DMS114 treated with DMSO at 0.1 percent for 48 hours (cell line): ENCODE measurements around the gene TCF7.
A peak's percentile ranks its signal among the peaks of the same experiment; 100 is the strongest.

Experiments
- DNase-seq: peaks from one replicate; lab custom pipeline; 2025; ENCODE audit not compliant: unreplicated experiment; lab: John Stamatoyannopoulos, UW

The TCF7 gene

DNA sequence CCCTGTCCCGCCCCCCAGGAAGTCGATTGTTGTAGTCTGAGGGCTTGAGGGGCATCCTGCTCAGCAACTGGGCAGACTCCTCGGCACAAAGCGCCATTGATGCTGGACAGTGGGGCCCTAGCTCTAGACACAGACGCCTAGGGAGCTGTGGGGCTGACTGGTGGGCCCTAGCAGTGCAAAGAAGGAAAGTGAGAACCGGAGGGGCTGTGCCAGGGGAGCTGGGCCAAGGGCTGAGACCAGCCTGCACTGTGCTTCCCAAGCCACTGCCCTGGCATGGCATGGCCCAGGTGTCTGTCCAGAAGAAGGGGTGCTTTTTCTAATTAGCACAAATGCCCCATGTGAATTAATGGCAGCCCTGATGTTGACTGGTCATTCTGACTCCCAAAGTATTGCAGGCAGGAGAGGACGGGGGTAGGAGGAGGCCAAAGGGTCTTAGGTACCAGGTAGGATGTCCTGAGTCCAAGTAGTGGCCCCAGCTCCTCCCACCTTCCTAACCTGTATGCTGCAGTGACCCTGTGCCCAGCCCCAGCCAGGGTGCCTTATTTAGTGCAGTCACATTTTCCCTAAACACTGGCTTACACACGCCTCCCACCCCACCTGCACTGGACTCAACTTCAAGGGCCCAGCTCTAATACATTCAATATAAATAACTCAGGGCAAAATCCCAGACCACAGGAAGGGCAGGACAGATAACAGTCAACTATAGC lies 15.9 kb downstream of the TCF7 start:
- no peak for DNase-seq

DNA sequence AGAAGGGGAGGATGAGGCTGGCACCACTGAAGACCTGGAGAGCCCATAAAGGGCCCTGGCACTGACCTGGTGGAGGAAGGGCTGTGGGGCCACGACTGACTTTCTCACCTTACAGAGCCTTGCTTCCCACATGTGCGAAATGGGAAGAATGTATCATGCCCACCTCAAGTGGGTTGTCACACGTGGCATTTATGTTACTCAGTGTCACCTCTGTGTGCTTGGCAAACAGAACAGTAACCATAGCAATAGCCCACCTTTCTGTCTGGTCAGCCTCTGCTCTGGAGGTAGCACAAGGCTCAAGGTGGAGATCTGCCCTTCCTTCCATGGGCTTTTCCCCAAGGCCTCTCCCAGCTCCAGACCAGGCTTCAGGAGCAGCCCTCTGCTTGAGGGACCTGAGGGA lies 16.7 kb downstream of the TCF7 start:
- DNase-seq: no peak

DNA sequence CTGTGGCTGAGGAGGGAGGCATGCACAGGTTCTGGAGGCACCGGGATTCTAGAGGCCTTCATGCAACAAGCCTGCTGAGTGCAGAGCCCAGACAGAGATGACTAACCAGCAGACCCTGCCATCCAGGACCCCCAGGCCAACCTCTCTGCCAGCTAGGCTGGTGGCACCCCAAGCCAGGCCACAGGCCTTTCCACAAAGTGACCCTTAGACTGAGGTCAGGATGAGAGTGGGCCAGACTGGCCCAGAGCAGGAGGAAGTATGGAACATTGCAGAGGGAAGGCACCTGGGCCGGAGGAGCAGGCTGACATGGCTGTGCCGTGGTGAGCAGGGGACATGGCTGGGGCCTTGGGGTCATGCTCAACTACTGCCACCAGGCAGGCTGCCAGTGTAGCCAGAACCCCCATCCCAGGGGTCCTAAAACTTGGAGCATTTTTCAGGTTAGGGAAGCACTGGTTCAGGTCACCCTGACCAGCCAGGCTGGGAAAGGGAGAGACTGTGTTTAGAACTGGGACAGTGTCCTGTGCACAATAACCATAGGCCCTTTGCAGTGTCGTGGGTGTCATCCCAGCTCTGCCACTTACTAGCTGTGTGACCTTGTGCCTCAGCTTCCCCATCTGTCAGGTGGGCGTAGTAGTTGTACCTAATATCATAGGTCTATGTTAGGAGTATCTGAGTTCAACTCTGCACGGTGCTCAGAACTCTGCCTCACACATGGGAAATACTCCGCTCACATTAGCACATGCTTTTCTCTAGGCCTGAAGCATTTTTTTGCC lies 17.3 kb downstream of the TCF7 start:
- no peak for DNase-seq

DNA sequence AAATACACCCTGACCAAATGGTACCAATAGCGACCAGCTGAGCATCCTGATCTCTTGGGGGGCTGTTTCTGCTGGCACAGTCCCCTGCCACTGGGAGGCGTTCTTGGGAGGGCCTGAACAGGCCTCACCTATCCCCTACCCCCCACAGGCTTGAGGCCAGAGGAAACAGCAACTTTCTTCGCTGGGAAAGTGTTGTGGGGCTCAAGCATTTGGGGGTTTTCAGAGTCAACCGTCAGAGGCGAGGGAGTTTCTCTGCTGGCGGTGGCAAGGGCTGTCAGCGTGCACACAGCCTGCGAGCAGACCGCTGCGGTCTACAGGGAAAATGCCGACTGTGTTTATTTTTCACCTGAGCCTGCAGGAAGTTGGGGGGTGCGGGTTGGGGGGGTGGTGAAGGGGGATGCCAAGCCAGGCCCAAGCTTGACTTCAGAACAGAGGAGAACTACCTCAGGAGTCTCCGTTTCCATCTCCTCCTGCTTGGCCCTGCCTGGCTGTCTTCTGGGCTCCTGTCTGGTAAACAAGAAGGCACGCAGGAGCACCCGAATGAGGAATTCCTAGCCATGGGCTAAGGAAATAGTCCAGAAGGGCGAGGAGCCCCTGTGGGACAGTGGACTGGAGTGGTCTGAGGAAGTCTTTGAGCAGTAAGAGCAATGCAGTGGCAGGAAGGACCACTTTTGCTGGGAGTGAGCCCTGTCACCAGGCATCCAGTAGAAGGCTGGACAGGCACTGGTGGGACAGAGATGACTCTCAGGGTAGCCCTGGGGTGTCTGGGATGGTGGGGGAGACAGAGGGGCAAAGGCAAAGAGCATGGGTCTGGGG lies 18.1 kb downstream of the TCF7 start:
- DNase-seq: no peak

DNA sequence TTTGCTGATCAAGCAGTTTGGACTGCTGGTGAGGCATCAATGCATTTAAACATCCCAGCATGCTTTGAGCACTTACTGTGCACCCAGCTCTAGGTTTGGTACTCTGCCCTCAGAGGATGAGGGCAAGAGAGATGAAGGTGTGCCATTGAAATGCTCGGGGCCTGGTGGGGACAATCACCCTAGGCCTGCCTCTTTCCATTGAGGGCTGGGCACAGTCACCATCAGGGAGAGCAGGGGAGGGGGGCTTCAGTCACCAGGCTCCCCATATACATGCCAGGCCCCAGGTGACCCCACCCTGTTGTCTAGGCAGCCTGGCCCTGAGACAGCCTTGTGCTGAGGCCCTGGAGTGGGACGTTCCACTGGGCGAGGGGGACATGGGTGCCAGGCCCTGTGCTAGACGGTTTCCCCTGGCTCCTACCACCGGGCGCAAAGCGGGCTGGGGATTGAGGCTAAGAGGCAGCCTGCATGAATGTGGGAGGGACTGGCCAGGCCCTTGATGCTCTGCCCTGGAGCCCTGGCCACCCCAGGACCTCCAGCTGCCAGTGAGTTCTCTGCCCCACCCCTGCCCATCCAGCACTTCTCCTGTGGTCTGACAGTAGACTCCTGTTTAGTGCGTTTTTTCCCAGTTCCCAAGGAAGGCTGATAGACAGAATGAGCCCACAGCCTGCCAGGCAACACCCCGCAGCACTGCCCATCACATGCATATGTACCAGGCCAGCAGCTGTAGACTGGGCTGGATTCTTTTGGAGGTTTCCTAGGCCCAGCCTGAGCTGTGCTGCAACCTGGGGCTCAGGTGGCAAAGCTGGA lies 18.9 kb downstream of the TCF7 start:
- DNase-seq: no peak

DNA sequence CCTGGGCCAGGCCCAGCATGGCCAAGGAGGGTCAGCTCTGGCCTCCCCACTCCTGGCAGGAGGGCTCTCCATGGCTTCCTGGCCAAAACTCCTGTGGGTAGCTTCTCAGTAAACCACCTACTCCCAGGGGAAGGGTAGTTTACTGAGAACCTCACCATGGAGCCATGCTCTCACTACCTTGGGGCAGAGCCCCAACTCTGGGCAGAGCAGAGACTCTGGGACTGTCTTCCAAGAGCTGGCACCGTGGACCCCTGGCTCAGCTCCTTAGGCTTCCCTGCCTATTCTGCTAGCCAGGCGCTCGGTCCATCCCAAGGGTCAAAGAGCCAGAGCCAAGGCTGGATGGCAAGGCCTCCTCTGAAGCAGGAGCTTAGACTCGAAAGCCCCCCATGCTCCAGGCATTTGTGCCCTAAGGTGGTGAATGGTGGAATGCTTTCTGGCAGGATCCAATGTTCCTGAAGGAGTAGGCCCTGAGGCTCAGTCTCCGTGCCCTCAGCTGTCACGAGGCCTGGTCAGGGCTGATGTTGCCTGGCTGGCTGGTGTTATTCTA lies 19.6 kb downstream of the TCF7 start:
- no peak for DNase-seq

DNA sequence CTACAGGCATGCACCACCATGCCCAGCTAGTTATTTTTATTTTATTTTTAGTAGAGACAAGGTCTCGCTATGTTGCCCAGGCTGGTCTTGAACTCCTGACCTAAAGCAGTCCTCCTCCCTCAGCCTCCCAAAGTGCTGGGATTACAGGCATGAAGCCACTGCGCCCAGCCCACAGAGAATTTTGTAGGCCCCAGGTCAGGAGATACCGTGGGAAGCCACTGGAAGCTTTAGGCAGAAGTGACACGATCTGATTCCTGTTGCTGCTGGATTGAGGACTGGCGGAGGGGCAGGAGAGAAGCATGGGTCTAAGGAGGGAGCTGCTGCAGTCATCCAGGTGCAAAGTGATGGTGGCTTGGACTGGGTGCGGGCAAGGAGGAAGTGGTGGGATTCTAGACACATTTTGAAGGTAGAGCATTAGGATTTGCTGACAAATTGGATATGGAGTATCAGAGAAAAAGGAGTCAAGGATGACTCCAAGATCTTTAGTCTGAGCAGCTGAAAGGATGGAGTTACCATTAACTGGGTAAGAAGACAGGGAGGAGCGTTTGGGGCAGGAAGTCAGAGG lies 20.7 kb downstream of the TCF7 start:
- DNase-seq: no peak

DNA sequence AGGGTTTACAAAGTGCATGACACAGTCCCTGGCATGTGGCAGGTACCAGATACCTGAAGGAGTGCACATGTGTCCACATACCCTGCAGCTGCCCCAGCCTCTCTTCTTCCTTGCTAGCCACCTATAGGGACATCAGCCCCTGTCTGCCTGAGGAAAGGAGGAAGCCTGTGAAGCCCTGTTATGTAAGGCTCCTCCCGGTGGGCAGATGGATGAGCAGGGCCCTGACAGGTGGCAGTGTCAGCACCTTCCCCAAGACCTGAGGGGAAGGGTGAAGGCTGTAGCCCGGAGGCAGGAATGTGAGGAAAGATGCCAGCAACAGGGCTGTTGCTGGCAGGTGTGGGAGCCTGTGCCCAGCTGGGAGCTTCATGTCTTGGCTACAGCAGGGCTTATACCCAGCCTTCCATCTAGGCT lies 21.7 kb downstream of the TCF7 start:
- no peak for DNase-seq

DNA sequence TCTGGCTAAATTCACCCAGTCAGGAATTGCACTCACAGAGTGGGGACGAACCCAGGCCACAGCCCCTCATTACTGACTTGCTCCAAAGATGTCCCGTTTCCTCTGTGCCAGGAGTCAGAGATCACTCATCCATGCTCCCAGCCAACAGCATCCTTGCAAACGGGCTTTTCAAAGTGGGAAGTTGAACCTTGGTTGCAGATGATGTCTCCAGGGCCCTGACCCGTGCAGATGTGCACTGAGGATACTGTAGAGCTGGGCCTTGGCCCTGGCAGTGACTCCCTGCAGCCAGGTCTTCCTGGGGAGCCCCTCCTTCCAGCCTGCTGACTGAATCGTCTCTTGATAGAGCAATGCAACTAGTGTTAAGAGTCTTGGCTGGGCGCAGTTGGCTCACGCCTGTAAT lies 22.3 kb downstream of the TCF7 start:
- DNase-seq: no peak

DNA sequence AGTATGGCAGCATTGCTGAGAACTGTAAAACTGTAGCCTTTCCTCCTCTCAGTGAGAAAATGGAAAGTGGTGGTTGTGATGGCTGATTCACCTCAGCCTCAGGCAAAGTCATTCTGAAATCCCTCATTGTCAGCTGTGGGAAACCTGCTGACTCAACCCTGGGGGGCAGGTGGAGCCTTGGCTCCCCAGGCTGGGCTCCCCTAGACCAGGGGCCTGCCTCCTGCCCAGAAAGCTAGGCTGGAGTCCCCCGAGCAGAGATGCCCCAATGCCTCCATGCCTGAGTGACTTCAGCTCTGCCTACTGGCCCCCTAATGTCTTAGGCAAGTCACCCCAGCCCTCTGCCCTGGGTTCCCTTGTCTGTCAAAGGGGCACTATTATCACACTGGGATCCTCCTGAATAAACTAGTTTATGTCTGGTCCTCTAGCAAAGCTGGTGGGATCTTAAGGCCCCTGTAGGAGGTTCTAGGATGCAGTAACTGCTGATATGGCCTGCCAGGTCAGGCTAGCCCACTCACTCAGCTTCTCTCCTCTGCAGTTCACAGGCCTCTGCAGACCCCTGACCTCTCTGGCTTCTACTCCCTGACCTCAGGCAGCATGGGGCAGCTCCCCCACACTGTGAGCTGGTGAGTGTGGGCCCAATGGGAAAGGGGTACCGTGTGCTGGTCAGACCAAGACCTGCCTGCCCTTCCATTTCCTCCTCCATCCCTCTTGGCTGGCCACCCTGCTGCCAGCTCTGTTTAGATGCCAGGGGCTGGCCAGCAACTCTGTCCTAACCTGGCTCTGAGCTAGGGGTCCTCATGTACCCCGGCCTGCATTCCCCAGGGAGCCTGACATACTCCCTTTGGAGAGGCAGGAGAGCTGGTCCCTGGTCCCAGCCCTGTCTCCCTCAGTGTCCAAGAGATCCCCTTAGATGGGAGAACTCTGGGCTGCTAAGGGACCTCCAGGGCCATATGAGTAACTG lies 24.2 kb downstream of the TCF7 start:
- DNase-seq: no peak

DNA sequence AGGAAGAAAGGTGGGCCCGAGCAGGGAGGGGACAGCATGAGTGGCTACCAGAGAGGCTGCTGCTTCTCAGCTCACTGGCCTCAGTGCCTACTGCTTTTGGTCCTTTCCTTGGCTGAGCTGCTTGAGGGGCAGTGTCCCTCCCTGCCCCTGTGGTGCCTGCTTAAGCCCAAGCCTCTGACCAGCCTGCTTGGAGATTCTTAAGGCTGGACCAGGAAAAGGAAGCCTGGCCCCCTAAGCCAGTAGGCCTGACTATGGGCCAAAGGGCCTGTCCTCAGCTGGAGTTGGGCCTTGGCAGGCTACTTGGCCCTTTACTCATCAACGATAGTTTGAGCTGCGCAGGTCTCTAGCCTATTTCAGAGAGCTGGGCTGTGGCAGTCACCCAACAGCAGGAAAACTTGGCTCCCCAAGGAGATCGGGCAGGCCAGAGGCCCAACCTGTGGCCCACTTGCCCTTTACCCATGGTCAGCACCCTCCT lies 24.9 kb downstream of the TCF7 start:
- no peak for DNase-seq

DNA sequence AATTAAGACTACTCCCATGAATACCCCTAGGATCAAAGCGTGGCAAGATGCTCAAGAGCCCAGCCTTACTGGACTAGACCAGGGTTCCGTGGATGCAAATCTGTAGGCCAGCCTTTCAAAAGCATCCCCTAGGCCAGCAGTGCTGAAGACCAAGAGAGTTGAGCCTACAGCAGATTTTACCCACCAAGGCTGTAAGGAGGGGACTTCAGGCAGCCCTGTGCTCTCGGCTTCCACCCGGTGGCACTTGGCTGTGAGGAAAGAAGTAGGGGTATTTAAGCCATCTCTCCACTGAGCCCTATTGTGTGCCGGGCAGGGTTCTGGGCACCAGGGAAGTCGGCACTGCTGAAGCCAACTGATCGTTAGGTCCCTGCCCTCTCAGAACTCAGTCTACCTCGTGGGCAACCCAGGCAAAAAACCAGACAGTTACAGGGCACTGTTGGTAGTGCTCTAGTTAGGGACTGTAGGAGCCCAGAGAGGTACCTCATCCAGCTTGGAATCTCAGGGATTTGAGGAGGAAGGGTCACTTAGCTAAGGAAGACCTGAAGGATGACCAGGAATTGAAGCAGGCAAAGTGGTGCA lies 25.5 kb downstream of the TCF7 start:
- no peak for DNase-seq

DNA sequence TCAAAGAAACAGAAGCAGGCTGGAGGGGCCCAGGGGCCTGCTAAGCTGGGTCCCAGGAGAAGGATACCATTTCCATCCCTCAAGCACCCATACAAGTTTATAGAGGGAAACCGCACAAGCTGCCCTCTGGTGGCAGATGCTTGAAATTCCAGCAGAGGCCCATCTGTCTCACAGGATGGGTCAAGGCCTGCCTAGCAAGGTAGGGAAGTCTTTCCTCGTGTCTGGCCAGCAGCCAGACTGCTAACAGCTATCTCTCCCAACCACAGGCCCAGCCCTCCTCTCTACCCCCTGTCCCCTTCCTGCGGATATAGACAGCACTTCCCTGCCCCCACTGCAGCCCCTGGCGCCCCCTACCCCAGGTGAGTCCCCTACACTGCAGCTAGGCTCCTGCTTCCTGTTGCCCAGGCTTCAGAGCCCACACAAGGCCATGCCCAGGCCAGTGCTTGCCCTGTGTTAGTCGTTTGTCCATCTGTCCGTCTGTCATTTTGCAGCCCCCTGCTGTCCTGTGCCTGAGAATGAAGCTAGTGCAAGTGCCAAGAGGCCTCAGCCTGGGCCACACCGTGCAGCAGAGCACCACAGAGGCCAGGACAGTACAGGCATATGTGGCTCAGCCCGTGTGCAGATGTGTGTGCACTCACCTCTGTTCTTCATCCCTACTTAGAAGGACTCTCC lies 26.2 kb downstream of the TCF7 start:
- peak; percentile 39 for DNase-seq

DNA sequence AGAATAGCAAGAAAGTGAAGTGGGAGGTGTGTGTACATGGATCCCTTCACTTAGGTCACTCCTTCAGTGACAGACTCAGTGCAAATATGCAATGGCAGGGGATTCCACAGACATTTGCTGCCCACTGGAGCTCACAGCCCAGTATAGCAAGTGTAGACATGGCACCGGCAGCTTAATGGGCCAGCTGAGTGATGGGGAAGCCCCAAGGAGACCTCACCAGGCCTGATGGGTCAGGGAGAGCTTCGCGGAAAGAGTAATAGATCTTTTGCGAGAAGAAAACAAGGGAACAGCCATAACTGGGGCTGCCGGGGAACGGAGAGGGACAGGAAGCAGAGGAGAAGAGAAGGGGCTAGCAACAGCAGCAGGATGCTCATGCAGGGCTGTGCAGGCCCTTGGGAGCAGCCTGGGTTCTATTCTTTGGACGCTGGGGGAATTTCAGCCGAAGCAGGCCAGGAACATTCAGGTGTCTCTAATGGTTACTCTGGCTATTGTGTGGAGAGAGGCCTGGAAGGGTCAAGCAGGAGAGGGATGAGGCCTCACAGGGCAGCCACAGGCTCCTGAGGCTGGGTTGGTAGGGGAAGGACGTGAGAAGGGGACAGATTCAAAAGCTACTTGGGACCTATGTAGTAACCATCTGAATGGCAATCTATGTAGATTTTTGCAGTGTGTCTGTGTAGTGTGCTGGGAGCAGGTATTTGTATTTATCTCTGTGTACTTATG lies 27.0 kb downstream of the TCF7 start:
- no peak for DNase-seq

DNA sequence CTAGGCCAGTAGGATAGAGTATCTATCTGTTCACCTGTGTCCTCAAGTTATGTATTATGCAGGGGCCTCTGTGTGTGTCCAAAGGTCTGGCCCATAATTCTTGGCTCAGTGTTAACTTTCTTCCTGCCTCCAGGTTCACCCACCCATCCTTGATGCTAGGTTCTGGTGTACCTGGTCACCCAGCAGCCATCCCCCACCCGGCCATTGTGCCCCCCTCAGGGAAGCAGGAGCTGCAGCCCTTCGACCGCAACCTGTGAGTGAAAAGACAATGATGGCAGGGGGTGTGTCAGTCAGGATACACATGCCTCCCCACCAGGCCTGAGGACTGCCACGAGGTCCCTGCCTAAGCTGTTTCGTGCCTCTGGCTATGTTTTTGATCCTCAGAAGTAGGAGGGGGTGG lies 27.6 kb downstream of the TCF7 start:
- DNase-seq: no peak

DNA sequence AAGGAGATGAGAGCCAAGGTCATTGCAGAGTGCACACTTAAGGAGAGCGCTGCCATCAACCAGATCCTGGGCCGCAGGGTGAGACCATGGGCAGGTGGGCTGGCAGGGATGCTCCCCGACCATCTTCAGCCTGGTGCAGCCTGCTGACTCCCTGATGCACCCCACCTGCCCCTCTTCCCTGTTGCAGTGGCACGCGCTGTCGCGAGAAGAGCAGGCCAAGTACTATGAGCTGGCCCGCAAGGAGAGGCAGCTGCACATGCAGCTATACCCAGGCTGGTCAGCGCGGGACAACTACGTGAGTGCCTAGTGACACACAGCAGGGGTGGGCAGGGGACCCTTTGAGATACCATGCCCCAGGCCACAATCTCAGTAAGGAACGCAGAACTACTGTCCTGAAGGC lies 28.3 kb downstream of the TCF7 start:
- DNase-seq: no peak

DNA sequence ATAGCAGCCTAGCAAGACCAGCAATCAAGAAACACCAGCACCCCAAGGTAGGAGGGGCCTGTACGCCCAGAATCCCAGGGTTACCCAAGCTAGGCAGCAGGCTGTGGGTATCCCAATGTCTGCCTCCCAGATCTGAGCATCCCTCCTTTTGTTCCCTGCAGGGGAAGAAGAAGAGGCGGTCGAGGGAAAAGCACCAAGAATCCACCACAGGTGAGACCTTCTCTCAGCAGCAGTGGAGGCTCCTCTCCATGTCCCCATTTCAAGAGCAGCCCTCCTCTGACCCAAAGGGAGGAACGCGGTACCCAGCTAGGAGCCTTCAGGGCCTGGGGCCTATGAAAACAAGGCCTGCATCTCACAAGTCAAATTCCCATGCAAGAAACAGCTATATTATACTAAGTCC lies 28.9 kb downstream of the TCF7 start:
- DNase-seq: no peak
